Spinal cord (tissue), 10 donors: ENCODE measurements around the gene OLFML2B. TPM values are rescaled to one million over a fixed set of nuclear protein-coding genes. Genes with fewer than 3 reads are reported as not detected.

ENCODE experiments used
- DNase-seq, 6 donors: peaks; one replicate each; pipeline versions ENCODE4 v3.0.0 to v3.0.0-alpha.2; 2013 to 2015; ENCODE audit warnings: low spot score in 6 of 6, low read depth in 4 of 6
- H3K27ac ChIP-seq: one replicate; pipeline ENCODE4 v1.5.1; 2013; ENCODE audit warnings: low read depth, low read length, control low read depth
- H3K27me3 ChIP-seq: one replicate; pipeline ENCODE4 v1.6.1; 2013; ENCODE audit warnings: low read length; ENCODE audit not compliant: control insufficient read depth, insufficient read depth
- H3K36me3 ChIP-seq: one replicate; pipeline ENCODE4 v1.6.1; 2013; ENCODE audit warnings: low read length; ENCODE audit not compliant: control insufficient read depth, insufficient read depth
- H3K4me1 ChIP-seq: one replicate; pipeline ENCODE4 v1.6.1; 2013; ENCODE audit warnings: low read length; ENCODE audit not compliant: control insufficient read depth, insufficient read depth
- H3K4me3 ChIP-seq: one replicate; pipeline ENCODE4 v1.5.1; 2013; ENCODE audit warnings: low read depth, low read length, control low read depth
- H3K9me3 ChIP-seq: one replicate; pipeline ENCODE4 v1.6.1; 2013; ENCODE audit warnings: low read length; ENCODE audit not compliant: control insufficient read depth, insufficient read depth
- WGBS: methylation state at CpG from one replicate; pipeline ENCODE4 v1.1.5; 2013; ENCODE audit warnings: missing lambda C conversion rate; ENCODE audit not compliant: insufficient coverage; 5-methylcytosine and 5-hydroxymethylcytosine counted together
- polyA plus RNA-seq, 2 donors: library from polyadenylated mRNA; unstranded; fragments of 120-200 nt; gene quantifications; one replicate each; pipeline ENCODE4 v1.2.1, GENCODE V29; 2013; ENCODE audit not compliant: insufficient read length in 2 of 2
- total RNA-seq, 2 donors: library from RNA; depleted of rRNA in 1 of 2; stranded (reverse); fragments of 120-200 nt in 1 of 2; fragments of >200 nt in 1 of 2; gene quantifications; one replicate each; pipeline versions ENCODE4 v1.2.3 to v1.2.4, GENCODE V29; 2013 to 2014
- donor health status: healthy.

OLFML2B gene
- total and polyA plus RNA-seq, 4 donors: 13.7 to 64.5 (median 25.2) TPM

DNA sequence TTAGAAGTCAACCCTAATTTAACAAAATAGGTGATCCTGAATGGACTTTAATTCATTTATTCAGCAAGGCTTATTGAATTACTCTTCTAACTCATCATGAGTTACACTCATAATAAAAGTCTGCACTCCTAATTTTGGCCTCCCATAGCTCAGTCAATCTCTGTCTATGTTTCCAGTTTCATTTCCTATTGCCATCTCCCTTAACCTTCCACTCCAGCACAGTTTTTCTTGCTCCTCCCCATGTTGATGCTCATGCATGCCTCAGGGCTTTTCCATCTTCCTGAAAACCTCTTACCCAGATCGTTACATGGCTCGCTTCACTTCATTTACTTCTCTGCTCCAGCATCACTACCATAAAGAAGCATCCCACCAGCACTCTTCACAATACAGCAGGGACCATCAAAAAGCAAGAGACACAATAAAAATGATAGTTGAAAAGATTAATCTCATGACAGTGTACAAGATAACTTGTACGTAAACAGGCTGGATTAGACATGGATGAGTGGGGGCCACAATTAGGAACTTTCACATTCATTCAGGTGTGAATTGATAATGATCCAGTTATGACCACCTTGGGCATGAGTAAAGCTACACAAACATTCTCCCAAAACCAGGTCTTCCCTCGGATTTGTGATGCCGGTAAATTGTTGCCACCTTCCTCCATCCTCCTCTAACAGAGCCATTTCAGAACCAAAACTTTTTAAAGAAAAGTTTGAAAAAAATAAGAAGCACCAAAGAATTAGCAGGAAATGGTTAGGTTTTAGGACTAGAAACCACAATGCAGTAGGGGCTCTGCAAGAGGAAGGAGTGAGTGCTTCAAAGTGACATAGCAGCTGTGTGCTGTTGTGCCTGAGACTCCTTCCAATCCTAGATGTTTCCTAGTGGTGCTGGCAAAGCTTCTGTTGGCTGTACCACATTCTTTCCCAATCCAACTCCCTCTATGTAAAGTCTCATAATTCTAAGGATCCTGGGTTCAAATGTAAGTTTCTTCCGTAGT is 89.8 kb downstream of the OLFML2B start:
- Histone ChIP-seq H3K27ac (no peak overlapping the region), H3K27me3 (no peaks in the 10 kb centered on the region), H3K4me1 (no peaks in the 10 kb centered on the region), H3K9me3 (no peaks in the 10 kb centered on the region), H3K36me3 (no peaks in the 10 kb centered on the region), H3K4me3 (no peak overlapping the region)
- peak in 1 of 6 donors; percentile 41 for DNase-seq
- WGBS: no CpG with 5 or more reads among the region's 6 CpGs

Other genes with a start within 250 kb of the OLFML2B start
- 1 to 10 TPM; 4.2 to 6.8 TPM for gene NOS1AP, start 45.8 kb upstream of the OLFML2B start, total RNA-seq
- gene NOS1AP, start 45.8 kb upstream of the OLFML2B start, polyA plus RNA-seq: 1 to 10 TPM; 9.3 to 9.9 TPM